GM21447 (cell line): ENCODE results near the gene HOXA10.

Experiments used
- ATAC-seq: cut with Tn5 transposase; IDR thresholded peaks from one replicate; pipeline ENCODE4 v1.9.1; 2021; ENCODE audit not compliant: unreplicated experiment

Gene HOXA10

GRCh38 chr7:27180431-27181420, 6.6 kb upstream of the HOXA10 start:
- ATAC-seq: no peak

GRCh38 chr7:27179503-27180430, 5.6 kb upstream of the HOXA10 start:
- ATAC-seq: no peak

- ATAC-seq: no peak
Measured at GRCh38 chr7:27179030-27179429, 4.9 kb upstream of the HOXA10 start.

- no peak for ATAC-seq
Measured at GRCh38 chr7:27178366-27178765, 4.2 kb upstream of the HOXA10 start.

- no peak for ATAC-seq
Measured at GRCh38 chr7:27177795-27178320, 3.7 kb upstream of the HOXA10 start.

- ATAC-seq: no peak
Measured at GRCh38 chr7:27176962-27177794, 3.1 kb upstream of the HOXA10 start.

GRCh38 chr7:27176524-27176845, 2.4 kb upstream of the HOXA10 start:
- no peak for ATAC-seq

- no peak for ATAC-seq
Measured at GRCh38 chr7:27175626-27176523, 1.8 kb upstream of the HOXA10 start.

GRCh38 chr7:27174874-27175625, 930 bp upstream of the HOXA10 start:
- ATAC-seq: no peak

- ATAC-seq: no peak
Measured at GRCh38 chr7:27173511-27173955, 587 bp downstream of the HOXA10 start.

- ATAC-seq: no peak
Measured at GRCh38 chr7:27172823-27173510, 1.2 kb downstream of the HOXA10 start.

GRCh38 chr7:27172315-27172774, 1.8 kb downstream of the HOXA10 start:
- no peak for ATAC-seq

GRCh38 chr7:27171637-27172314, 2.3 kb downstream of the HOXA10 start:
- ATAC-seq: no peak

GRCh38 chr7:27171325-27171636, 2.8 kb downstream of the HOXA10 start:
- no peak for ATAC-seq

GRCh38 chr7:27170426-27171324, 3.4 kb downstream of the HOXA10 start:
- ATAC-seq: no peak

GRCh38 chr7:27169658-27170425, 4.3 kb downstream of the HOXA10 start:
- no peak for ATAC-seq
